AG20443 (cell line): Measurements from ENCODE around the gene CDX1.

Experiments
- DNase-seq: peaks from one replicate; pipeline ENCODE4 v3.0.0; 2012; ENCODE audit warnings: low spot score, mixed read lengths

CDX1 gene

GRCh38 chr5:150166650-150167511, at the start of gene CDX1:
CDX1 (plus strand) TSS chr5:150166778; CDS start chr5:150166877, 99 bp downstream.
- no peak for DNase-seq

- no peak for DNase-seq
Measured at GRCh38 chr5:150117945-150118560, 48.5 kb upstream of the CDX1 start.

- DNase-seq, result no peak
Measured at GRCh38 chr5:150118561-150119229, 47.9 kb upstream of the CDX1 start.

- no peak for DNase-seq
Measured at GRCh38 chr5:150119421-150120061, 47.0 kb upstream of the CDX1 start.

GRCh38 chr5:150120062-150120441, 46.5 kb upstream of the CDX1 start:
- no peak for DNase-seq

GRCh38 chr5:150120617-150121447, 45.7 kb upstream of the CDX1 start:
- no peak for DNase-seq

- DNase-seq, result no peak
Measured at GRCh38 chr5:150121448-150122157, 45.0 kb upstream of the CDX1 start.

- DNase-seq, result no peak
Measured at GRCh38 chr5:150122158-150122510, 44.4 kb upstream of the CDX1 start.

GRCh38 chr5:150122536-150123481, 43.8 kb upstream of the CDX1 start:
- DNase-seq, result no peak

GRCh38 chr5:150123542-150123941, 43.0 kb upstream of the CDX1 start:
- no peak for DNase-seq

- no peak for DNase-seq
Measured at GRCh38 chr5:150124111-150124557, 42.4 kb upstream of the CDX1 start.

- no peak for DNase-seq
Measured at GRCh38 chr5:150124596-150124995, 42.0 kb upstream of the CDX1 start.

- DNase-seq, result no peak
Measured at GRCh38 chr5:150125334-150125733, 41.2 kb upstream of the CDX1 start.

GRCh38 chr5:150126199-150126920, 40.2 kb upstream of the CDX1 start:
- no peak for DNase-seq

GRCh38 chr5:150126921-150127265, 39.7 kb upstream of the CDX1 start:
- no peak for DNase-seq

GRCh38 chr5:150129454-150129812, 37.1 kb upstream of the CDX1 start:
- no peak for DNase-seq

GRCh38 chr5:150129813-150130492, 36.6 kb upstream of the CDX1 start:
- peak; percentile 88 for DNase-seq

GRCh38 chr5:150130493-150130922, 36.1 kb upstream of the CDX1 start:
- no peak for DNase-seq

GRCh38 chr5:150131461-150131860, 35.1 kb upstream of the CDX1 start:
- DNase-seq, result no peak
